HUDEP-2 (cell line): Measurements from ENCODE around the gene ATF5.
A peak's percentile ranks its signal among the peaks of the same experiment; 100 is the strongest.
"Not testable (repeated sequence)": the region's sequence is repeated elsewhere in the genome, so short reads cannot be mapped to it uniquely, and the experiment has no call there.

ENCODE experiments used
- DNase-seq, 76 experiments: peaks; one replicate each; lab custom pipeline; 2025; ENCODE audit not compliant: unreplicated experiment in 76 of 76; lab: John Stamatoyannopoulos, UW

The ATF5 gene

GRCh38 chr19:49921871-49922795 lies 6.9 kb upstream of the ATF5 start:
- peak in 1 of 76 experiments; percentile 19 for DNase-seq

GRCh38 chr19:49923055-49924003 lies 5.7 kb upstream of the ATF5 start:
- no peak for DNase-seq

GRCh38 chr19:49924004-49924880 lies 4.8 kb upstream of the ATF5 start:
- DNase-seq: no peak

- not testable (repeated sequence) for DNase-seq
Measured at GRCh38 chr19:49924881-49925210, 4.2 kb upstream of the ATF5 start.

- no peak for DNase-seq
Measured at GRCh38 chr19:49925486-49925885, 3.5 kb upstream of the ATF5 start.

GRCh38 chr19:49926515-49926914 lies 2.5 kb upstream of the ATF5 start:
- DNase-seq: peak in 22 of 76 experiments; percentile 12 to 45 (median 29)

- DNase-seq: no peak
Measured at GRCh38 chr19:49927526-49928264, 1.3 kb upstream of the ATF5 start.

GRCh38 chr19:49929611-49930482 lies 842 bp downstream of the ATF5 start:
- peak; percentile 37 to 100 (median 98) for DNase-seq

GRCh38 chr19:49930483-49931011 lies 1.5 kb downstream of the ATF5 start:
- peak in 17 of 76 experiments; percentile 6 to 46 (median 20) for DNase-seq

GRCh38 chr19:49931293-49932040 lies 2.5 kb downstream of the ATF5 start:
- DNase-seq: no peak

- DNase-seq: no peak
Measured at GRCh38 chr19:49932041-49932451, 3.0 kb downstream of the ATF5 start.

GRCh38 chr19:49932731-49933131 lies 3.7 kb downstream of the ATF5 start:
- DNase-seq: no peak

GRCh38 chr19:49933643-49934042 lies 4.6 kb downstream of the ATF5 start:
- no peak for DNase-seq

GRCh38 chr19:49936549-49936948 lies 7.5 kb downstream of the ATF5 start:
- DNase-seq: no peak

- DNase-seq: peak in 67 of 76 experiments; percentile 14 to 90 (median 63)
Measured at GRCh38 chr19:49937750-49938381, 8.9 kb downstream of the ATF5 start.

- DNase-seq: no peak
Measured at GRCh38 chr19:49938662-49939061, 9.7 kb downstream of the ATF5 start.
